Parathyroid adenoma (tissue), 2 donors: ENCODE results near the gene NEUROD1.

Experiments used
- H2AFZ ChIP-seq: fragments of 300-600 bp; sonication (generic); one replicate; pipeline ENCODE4 v1.7.0; 2017; ENCODE audit warnings: antibody characterized with exemption, mild to moderate bottlenecking
- H3K27ac ChIP-seq: fragments of 300-600 bp; sonication (generic); one replicate; pipeline ENCODE4 v1.7.0; 2017
- H3K27me3 ChIP-seq: fragments of 300-600 bp; sonication (generic); one replicate; pipeline ENCODE4 v1.7.0; 2017; ENCODE audit warnings: low read length; ENCODE audit not compliant: control insufficient read depth, insufficient read depth
- H3K36me3 ChIP-seq: fragments of 300-600 bp; sonication (generic); one replicate; pipeline ENCODE4 v1.7.0; 2017; ENCODE audit warnings: low read length; ENCODE audit not compliant: control insufficient read depth, insufficient read depth
- H3K4me1 ChIP-seq: fragments of 300-600 bp; sonication (generic); one replicate; pipeline ENCODE4 v1.7.0; 2017; ENCODE audit warnings: control low read depth
- H3K4me2 ChIP-seq: fragments of 300-600 bp; sonication (generic); one replicate; pipeline ENCODE4 v1.7.0; 2017; ENCODE audit warnings: low read length
- H3K4me3 ChIP-seq: fragments of 300-600 bp; sonication (generic); one replicate; pipeline ENCODE4 v1.7.0; 2017; ENCODE audit warnings: low read depth, low read length
- H3K79me2 ChIP-seq: fragments of 300-600 bp; sonication (generic); one replicate; pipeline ENCODE4 v1.7.0; 2017; ENCODE audit warnings: control low read depth
- H3K9ac ChIP-seq: fragments of 300-600 bp; sonication (generic); one replicate; pipeline ENCODE4 v1.7.0; 2017; ENCODE audit warnings: mild to moderate bottlenecking
- H3K9me3 ChIP-seq: fragments of 300-600 bp; sonication (generic); one replicate; pipeline ENCODE4 v1.7.0; 2017; ENCODE audit warnings: low read length; ENCODE audit not compliant: control insufficient read depth
- TF ChIP-seq, protein P1 (sequence below): fragments of 300-600 bp; sonication (generic); IDR thresholded peaks from one replicate; pipeline ENCODE4 v1.7.0; 2017; ENCODE audit warnings: antibody characterized with exemption, mild to moderate bottlenecking
- donor health status: primary hyperparathyroidism.

NEUROD1 gene

GRCh38 chr2:181684454-181685149 lies 4.3 kb upstream of the NEUROD1 start:
- no peak overlapping the region for H3K9ac ChIP-seq
- H3K9me3 ChIP-seq: no peaks in the 10 kb centered on the region
- TF ChIP-seq, protein P1, sequence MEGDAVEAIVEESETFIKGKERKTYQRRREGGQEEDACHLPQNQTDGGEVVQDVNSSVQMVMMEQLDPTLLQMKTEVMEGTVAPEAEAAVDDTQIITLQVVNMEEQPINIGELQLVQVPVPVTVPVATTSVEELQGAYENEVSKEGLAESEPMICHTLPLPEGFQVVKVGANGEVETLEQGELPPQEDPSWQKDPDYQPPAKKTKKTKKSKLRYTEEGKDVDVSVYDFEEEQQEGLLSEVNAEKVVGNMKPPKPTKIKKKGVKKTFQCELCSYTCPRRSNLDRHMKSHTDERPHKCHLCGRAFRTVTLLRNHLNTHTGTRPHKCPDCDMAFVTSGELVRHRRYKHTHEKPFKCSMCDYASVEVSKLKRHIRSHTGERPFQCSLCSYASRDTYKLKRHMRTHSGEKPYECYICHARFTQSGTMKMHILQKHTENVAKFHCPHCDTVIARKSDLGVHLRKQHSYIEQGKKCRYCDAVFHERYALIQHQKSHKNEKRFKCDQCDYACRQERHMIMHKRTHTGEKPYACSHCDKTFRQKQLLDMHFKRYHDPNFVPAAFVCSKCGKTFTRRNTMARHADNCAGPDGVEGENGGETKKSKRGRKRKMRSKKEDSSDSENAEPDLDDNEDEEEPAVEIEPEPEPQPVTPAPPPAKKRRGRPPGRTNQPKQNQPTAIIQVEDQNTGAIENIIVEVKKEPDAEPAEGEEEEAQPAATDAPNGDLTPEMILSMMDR: no peak
- H3K27ac ChIP-seq: no peak overlapping the region
- no peaks in the 10 kb centered on the region for H3K27me3 ChIP-seq
- no peaks in the 10 kb centered on the region for H3K36me3 ChIP-seq
- no peaks in the 10 kb centered on the region for H3K79me2 ChIP-seq
- peak overlapping the region; percentile 17 for H2AFZ ChIP-seq
- no peaks in the 10 kb centered on the region for H3K4me1 ChIP-seq
- no peak overlapping the region for H3K4me2 ChIP-seq
- H3K4me3 ChIP-seq: no peak overlapping the region

DNA sequence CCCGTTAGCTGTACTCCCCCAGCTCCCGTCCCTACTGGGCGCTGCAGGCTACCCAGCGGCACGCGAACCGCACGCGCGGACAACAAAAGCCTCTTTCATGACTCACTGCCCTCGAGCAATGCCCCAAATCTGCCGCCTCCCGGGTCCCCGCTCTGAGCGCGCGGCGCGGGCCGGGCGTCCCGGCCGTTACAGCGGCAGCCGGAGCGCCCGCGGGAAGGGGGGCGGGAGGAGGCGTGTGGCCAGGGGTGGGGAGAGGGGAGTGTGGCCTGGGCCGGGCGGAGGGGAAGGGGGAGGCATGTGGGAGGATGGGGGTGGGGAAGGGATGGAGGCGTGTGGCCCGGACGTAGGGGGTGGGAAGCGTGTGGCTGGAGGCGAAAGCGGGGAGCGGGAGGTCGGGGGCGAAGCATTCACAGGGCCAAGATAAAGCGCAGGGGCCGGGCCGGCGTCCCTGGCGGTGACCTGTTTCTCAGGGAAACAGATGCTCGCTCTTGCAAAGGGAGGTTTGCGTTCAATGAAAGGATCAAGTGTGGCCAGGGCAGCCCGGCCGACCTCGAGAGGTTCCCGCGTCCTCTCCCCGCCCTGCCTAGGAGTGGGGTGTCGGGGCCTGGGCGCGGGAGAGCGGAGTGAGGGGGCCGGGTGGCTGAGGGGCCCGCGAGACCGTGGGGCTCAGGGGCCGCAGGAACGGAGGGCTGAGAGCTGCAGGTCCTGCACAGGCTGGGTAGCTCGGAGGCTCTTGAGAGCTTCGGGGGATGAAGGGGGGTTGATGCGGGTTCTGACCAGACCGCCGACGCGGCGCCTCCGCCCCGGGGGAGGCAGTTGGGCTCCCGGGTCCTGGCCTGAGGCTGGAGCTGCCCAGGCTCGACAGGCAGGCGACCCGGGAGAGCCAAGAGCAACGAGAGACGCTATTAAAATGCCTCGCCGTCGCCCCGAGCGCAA lies 3.5 kb upstream of the NEUROD1 start:
- no peaks in the 10 kb centered on the region for H3K9me3 ChIP-seq
- no peak overlapping the region for H3K27ac ChIP-seq
- no peak overlapping the region for H3K4me3 ChIP-seq
- no peaks in the 10 kb centered on the region for H3K27me3 ChIP-seq
- no peak overlapping the region for H3K4me2 ChIP-seq
- no peaks in the 10 kb centered on the region for H3K4me1 ChIP-seq
- H3K9ac ChIP-seq: no peak overlapping the region
- peak overlapping the region; percentile 36 for H2AFZ ChIP-seq
- no peaks in the 10 kb centered on the region for H3K79me2 ChIP-seq
- TF ChIP-seq, protein P1: no peak
- no peaks in the 10 kb centered on the region for H3K36me3 ChIP-seq

DNA sequence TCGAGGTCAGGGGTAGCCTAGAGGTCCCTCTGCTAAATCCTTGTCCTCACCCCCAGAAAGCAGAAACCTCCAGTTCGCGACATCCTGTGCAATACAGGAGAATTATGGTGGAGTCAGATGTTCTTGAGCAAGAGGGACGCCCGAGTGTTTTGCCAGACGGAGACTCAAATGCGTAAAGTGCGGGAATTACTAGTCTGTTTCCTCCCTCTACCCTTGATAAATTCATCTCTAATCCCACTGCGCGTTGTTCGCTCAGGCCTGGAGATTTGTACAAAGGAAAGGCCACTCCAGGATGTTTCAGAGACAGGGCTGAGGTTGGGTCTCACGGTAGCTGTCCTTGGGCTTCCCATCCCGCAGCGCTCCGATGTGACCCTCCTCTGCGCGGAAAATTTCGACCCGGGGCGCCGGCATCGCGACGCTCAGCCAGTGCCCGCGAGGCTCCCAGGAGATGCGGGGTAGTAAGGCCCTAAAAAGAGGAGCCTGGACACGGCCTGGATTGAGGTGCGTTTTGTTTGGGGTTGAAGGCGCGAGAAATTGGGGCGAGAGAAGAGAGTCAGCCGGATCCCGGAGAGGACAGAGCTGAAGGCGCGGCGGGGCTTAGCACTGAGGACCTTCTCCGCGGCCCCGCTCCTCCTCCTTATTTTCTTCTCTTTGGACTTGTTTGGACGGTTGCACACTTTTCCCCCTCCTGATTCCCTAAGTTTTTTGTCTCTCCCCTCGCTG lies 2.6 kb upstream of the NEUROD1 start:
- H3K4me3 ChIP-seq: no peak overlapping the region
- no peaks in the 10 kb centered on the region for H3K79me2 ChIP-seq
- no peak overlapping the region for H3K27ac ChIP-seq

GRCh38 chr2:181682026-181682789 lies 1.9 kb upstream of the NEUROD1 start:
- Histone ChIP-seq H3K9me3 (no peaks in the 10 kb centered on the region), H3K4me3 (no peak overlapping the region), H3K4me2 (no peak overlapping the region), H3K79me2 (no peaks in the 10 kb centered on the region), H3K4me1 (no peaks in the 10 kb centered on the region), H3K27ac (no peak overlapping the region), H2AFZ (no peak overlapping the region), H3K9ac (no peak overlapping the region), H3K27me3 (no peaks in the 10 kb centered on the region), H3K36me3 (no peaks in the 10 kb centered on the region)
- TF ChIP-seq, protein P1: no peak

More for the DNA sequence above, 2.6 kb upstream of the NEUROD1 start:
- H3K4me2 ChIP-seq: no peak overlapping the region
- no peaks in the 10 kb centered on the region for H3K4me1 ChIP-seq
- TF ChIP-seq, protein P1: no peak
- H3K36me3 ChIP-seq: no peaks in the 10 kb centered on the region
- no peak overlapping the region for H3K9ac ChIP-seq
- no peaks in the 10 kb centered on the region for H3K27me3 ChIP-seq
- H2AFZ ChIP-seq: no peak overlapping the region
- no peaks in the 10 kb centered on the region for H3K9me3 ChIP-seq
